Transverse colon (tissue), 4 donors: Measurements from ENCODE around the gene CBX3. TPM values are rescaled to one million over a fixed set of nuclear protein-coding genes. Genes with fewer than 3 reads are reported as not detected.

Source experiments
- DNase-seq: peaks from one replicate; pipeline ENCODE4 v3.0.0-alpha.2; 2019
- H3K27ac ChIP-seq, 4 donors: fragments of 200-600 bp; sonication (generic); 2 replicates each; pipeline ENCODE4 v1.5.1; 2016 to 2018; ENCODE audit warnings: inconsistent platforms in 4 of 4
- H3K27me3 ChIP-seq: fragments of 200-600 bp; sonication (generic); 2 replicates; pipeline ENCODE4 v1.5.1; 2017; ENCODE audit warnings: inconsistent platforms
- H3K36me3 ChIP-seq, 4 donors: fragments of 200-600 bp; sonication (generic); 2 replicates each; pipeline ENCODE4 v1.5.1; 2017 to 2019; ENCODE audit warnings: inconsistent platforms in 4 of 4
- H3K4me1 ChIP-seq, 4 donors: fragments of 200-600 bp; sonication (generic); 2 replicates each; pipeline ENCODE4 v1.5.1; 2017 to 2020; ENCODE audit warnings: inconsistent platforms in 4 of 4
- H3K4me3 ChIP-seq, 4 donors: fragments of 200-600 bp; sonication (generic); 1 replicate in 1 of 4; 2 replicates in 3 of 4; pipeline versions ENCODE4 v1.5.1 to v1.6.1; 2017 to 2019; ENCODE audit warnings: inconsistent platforms in 4 of 4
- H3K9me3 ChIP-seq, 2 donors: fragments of 200-600 bp; sonication (generic); 2 replicates each; pipeline ENCODE4 v1.5.1; 2017 to 2019; ENCODE audit warnings: inconsistent platforms in 2 of 2
- EP300 ChIP-seq: sonication (generic); formaldehyde crosslinking; IDR thresholded peaks from one replicate; pipeline ENCODE4 v1.6.1; 2017; ENCODE audit warnings: antibody characterized with exemption, low read depth
- POLR2A ChIP-seq: fragments of 450-650 bp; IDR thresholded peaks from one replicate; pipeline ENCODE4 v1.6.1; 2016; ENCODE audit warnings: antibody characterized with exemption, mild to moderate bottlenecking, moderate library complexity
- POLR2AphosphoS5 ChIP-seq, 3 donors: sonication (generic); formaldehyde crosslinking; IDR thresholded peaks; one replicate each; pipeline ENCODE4 v1.6.1; 2016; ENCODE audit warnings: antibody characterized with exemption in 3 of 3
- WGBS, 2 donors: methylation state at CpG; one replicate each; pipeline ENCODE4 v1.1.5; 2018; ENCODE audit warnings: low coverage in 1 of 2; 5-methylcytosine and 5-hydroxymethylcytosine counted together
- in situ Hi-C, 4 donors: fragments of 200-750 bp; cut with MboI; loops; one replicate each; pipeline versions ENCODE4 v1.15.0 to v1.15.1; 2017; ENCODE audit warnings: low sequenced_read_pairs in 3 of 4, low pct_ligation_motif_present in 1 of 4, low pct_unique_long_range_greater_than_20kb in 1 of 4
- intact Hi-C: fragments of 100-400 bp; cut with DNase I; formaldehyde crosslinking; loops from one replicate; pipeline ENCODE4 v1.15.1; 2023; ENCODE audit warnings: low total_unique reads
- total RNA-seq, 4 donors: library from RNA; depleted of rRNA; stranded (reverse); fragments of >200 nt; gene quantifications; one replicate each; pipeline ENCODE4 v1.1.0, GENCODE V29; 2016
- TF ChIP-seq, protein P1 (sequence below), 5 experiments: fragments of 200-600 bp in 3 of 5; fragments of 450-650 bp in 2 of 5; sonication (generic) in 3 of 5; IDR thresholded peaks; 1 replicate in 2 of 5; 2 replicates in 3 of 5; pipeline ENCODE4 v1.5.1; 2016 to 2017; ENCODE audit warnings: antibody characterized with exemption in 5 of 5, inconsistent platforms in 3 of 5, mild to moderate bottlenecking in 2 of 5, moderate library complexity in 1 of 5

The CBX3 gene
- total RNA-seq, 4 donors from 2014 or later, result 48.2 to 107 (median 60.3) TPM

DNA sequence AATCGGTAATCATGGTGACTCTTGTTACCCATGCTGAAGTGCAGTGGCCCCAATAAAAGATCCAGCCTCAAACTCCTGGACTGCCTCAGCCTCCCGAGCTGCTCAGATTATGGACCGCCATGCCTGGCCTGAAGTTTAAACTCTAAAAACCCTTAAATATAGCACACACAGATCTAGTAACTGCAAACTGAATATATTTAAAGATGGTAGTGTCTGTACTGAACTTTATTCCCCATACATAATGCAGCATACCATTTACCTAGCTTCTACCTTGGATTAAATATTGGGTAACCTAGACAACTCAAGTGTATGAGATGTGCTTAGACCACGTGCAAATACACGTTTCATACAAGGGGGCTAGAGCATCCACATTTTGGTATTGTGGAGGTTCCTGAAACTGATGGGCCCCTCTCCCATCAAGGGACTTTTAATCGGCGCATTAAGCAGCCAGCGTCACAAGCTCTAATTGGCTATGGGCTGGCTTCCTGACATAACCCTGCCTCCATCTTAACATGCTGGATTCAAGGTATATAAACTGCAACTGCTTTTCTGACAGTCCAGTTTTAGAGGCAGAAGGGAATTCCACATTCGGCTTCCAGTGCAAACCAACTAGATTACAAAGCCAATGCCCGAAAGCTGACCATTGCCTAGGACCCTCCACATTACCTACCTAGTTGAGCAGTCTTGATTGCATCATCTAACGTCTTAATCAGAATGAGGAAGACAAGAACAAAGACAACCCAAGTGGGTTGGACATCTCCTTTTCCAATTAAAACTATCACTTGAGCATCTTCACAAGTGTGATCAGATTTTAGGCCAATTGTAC lies 14.0 kb upstream of the CBX3 start:
- Histone ChIP-seq H3K9me3 (no peaks in the 10 kb centered on the region), H3K36me3 (peaks cover 0 to 42% (median 17%) of the 10 kb centered on the region in 4 donors), H3K27ac (no peak overlapping the region), H3K4me1 (peaks cover 2 to 16% (median 6%) of the 10 kb centered on the region in 4 donors), H3K4me3 (no peak overlapping the region), H3K27me3 (no peaks in the 10 kb centered on the region)
- in situ Hi-C loops, result loop anchor here in 2 of 4 donors (25.0 kb wide), 1 partner anchor 975 kb away; the partner anchor contains the start of genes HOXA10 (in 2 of the 2), HOXA3 (in 2 of the 2), HOXA7 (in 2 of the 2) and HOXA9 (in 2 of the 2)
- WGBS, 2 donors, result 57 to 75% methylated on average over 6 to 11 of the region's 11 CpGs
- no peak for DNase-seq
- TF ChIP-seq, protein P1, sequence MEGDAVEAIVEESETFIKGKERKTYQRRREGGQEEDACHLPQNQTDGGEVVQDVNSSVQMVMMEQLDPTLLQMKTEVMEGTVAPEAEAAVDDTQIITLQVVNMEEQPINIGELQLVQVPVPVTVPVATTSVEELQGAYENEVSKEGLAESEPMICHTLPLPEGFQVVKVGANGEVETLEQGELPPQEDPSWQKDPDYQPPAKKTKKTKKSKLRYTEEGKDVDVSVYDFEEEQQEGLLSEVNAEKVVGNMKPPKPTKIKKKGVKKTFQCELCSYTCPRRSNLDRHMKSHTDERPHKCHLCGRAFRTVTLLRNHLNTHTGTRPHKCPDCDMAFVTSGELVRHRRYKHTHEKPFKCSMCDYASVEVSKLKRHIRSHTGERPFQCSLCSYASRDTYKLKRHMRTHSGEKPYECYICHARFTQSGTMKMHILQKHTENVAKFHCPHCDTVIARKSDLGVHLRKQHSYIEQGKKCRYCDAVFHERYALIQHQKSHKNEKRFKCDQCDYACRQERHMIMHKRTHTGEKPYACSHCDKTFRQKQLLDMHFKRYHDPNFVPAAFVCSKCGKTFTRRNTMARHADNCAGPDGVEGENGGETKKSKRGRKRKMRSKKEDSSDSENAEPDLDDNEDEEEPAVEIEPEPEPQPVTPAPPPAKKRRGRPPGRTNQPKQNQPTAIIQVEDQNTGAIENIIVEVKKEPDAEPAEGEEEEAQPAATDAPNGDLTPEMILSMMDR (IDR thresholded peaks at IDR 0.05), result no peak
- peak in 2 of 3 donors; percentile 26 to 51 for TF ChIP-seq POLR2AphosphoS5 (IDR thresholded peaks at IDR 0.05)
- TF ChIP-seq POLR2A, result peak; percentile 23
- intact Hi-C loops, result no loop called here

GRCh38 chr7:26188206-26188956 lies 13.2 kb upstream of the CBX3 start:
- DNase-seq, result no peak
- TF ChIP-seq POLR2A, result no peak
- TF ChIP-seq POLR2AphosphoS5 (IDR thresholded peaks at IDR 0.05), result no peak
- TF ChIP-seq, protein P1 (IDR thresholded peaks at IDR 0.05), result no peak
- TF ChIP-seq EP300, result no peak
- WGBS, 2 donors, result 81 to 89% methylated on average over 9 of the region's 9 CpGs
- Histone ChIP-seq H3K27me3 (no peaks in the 10 kb centered on the region), H3K9me3 (no peaks in the 10 kb centered on the region), H3K4me1 (peaks cover 10 to 24% (median 14%) of the 10 kb centered on the region in 4 donors), H3K36me3 (peaks cover 0 to 50% (median 22%) of the 10 kb centered on the region in 4 donors), H3K4me3 (no peak overlapping the region), H3K27ac (no peak overlapping the region)
- intact Hi-C loops, result no loop called here
- in situ Hi-C loops, result loop anchor here in 2 of 4 donors (25.0 kb wide), 1 partner anchor 974 kb away; the partner anchor contains the start of genes HOXA10 (in 2 of the 2), HOXA3 (in 2 of the 2), HOXA7 (in 2 of the 2) and HOXA9 (in 2 of the 2)

DNA sequence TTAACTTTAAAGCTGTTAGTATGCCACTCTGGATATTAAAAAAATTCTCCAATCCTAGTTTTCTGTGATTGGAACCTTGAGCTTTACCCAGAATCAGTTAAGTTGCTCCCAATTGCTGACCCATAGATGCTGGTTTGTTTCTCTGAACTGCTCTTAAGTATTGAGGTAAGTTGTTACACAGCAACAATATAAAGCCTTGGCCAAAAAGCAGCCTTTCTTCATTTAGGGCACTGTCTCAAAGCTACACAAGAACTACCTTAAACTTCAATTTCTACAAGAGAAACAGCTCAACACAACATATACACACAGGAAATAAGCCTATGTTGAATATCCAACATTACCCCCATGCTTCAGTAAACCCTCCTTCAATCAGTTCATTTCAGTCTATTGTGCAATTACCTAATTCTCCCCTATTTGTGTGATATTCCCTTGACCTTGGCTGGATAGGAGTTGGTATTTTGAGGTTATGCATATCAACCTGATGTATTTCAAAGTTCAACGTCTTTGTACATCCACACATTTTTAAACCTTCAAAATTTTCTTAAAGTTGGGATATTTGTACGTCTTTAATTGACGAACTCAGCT lies 12.5 kb upstream of the CBX3 start:
- no peak overlapping the region for H3K27ac ChIP-seq
- H3K4me3 ChIP-seq, result no peak overlapping the region
- no peak for DNase-seq
- 83 to 88% methylated on average over 3 of the region's 3 CpGs for WGBS, 2 donors
- no peaks in the 10 kb centered on the region for H3K27me3 ChIP-seq
- in situ Hi-C loops, result loop anchor here in 2 of 4 donors (25.0 kb wide), 1 partner anchor 973 kb away; the partner anchor contains the start of genes HOXA10 (in 2 of the 2), HOXA3 (in 2 of the 2), HOXA7 (in 2 of the 2) and HOXA9 (in 2 of the 2)
- no peak for TF ChIP-seq POLR2A
- TF ChIP-seq POLR2AphosphoS5 (IDR thresholded peaks at IDR 0.05), result peak in 1 of 3 donors; percentile 12
- H3K9me3 ChIP-seq, result no peaks in the 10 kb centered on the region
- intact Hi-C loops, result no loop called here
- H3K36me3 ChIP-seq, result peaks cover 0 to 57% (median 26%) of the 10 kb centered on the region in 4 donors
- peaks cover 16 to 31% (median 19%) of the 10 kb centered on the region in 4 donors for H3K4me1 ChIP-seq

DNA sequence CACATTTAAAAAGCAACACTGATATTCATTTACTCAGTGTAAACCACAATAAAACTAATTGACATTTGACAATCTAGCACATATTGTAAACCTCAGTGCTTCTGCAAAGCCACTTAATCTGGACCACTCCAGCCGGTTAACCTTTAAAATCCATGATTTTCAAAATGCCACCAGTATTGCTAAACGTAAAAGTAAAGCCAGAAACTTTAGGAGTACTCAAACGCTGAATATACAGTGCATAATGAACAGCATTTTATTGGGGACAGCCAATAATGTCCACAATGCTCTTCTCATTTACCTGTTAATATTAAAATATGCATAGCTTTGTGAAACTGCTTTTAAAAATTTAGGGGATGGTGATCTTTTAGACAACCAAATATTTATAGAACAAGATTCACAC lies 11.8 kb upstream of the CBX3 start:
- Histone ChIP-seq H3K27me3 (no peaks in the 10 kb centered on the region), H3K27ac (no peak overlapping the region), H3K36me3 (peaks cover 0 to 62% (median 29%) of the 10 kb centered on the region in 4 donors), H3K4me3 (no peak overlapping the region), H3K4me1 (peaks cover 23 to 37% (median 26%) of the 10 kb centered on the region in 4 donors), H3K9me3 (no peaks in the 10 kb centered on the region)
- TF ChIP-seq, protein P1 (IDR thresholded peaks at IDR 0.05), result no peak
- TF ChIP-seq POLR2A (no peak), POLR2AphosphoS5 (IDR thresholded peaks at IDR 0.05) (peak in 1 of 3 donors; percentile 3), EP300 (no peak)
- intact Hi-C loops (no loop called here), in situ Hi-C loops (loop anchor here in 2 of 4 donors (10.0 to 25.0 kb wide), 2 partner anchors 95 to 973 kb away; partner anchors contain the start of genes HOXA10 (in 2 of the 2), HOXA3 (in 2 of the 2), HOXA7 (in 2 of the 2) and HOXA9 (in 2 of the 2))
- no peak for DNase-seq
- 62 to 80% methylated on average over 3 of the region's 3 CpGs for WGBS, 2 donors
